DMS53 (cell line): Measurements from ENCODE around the gene BCAS3.

Source experiments
- DNase-seq: peaks from one replicate; lab custom pipeline; 2025; lab: John Stamatoyannopoulos, UW

BCAS3 gene

GRCh38 chr17:61397086-61397842, 719.6 kb downstream of the BCAS3 start:
- peak; percentile 35 for DNase-seq

GRCh38 chr17:61398721-61399130, 721.1 kb downstream of the BCAS3 start:
- DNase-seq = peak; percentile 57

- DNase-seq = peak; percentile 57
These were observed 721.7 kb downstream of the BCAS3 start, which contains the start of gene TBX2 for GRCh38 chr17:61399131-61400065. TBX2 (plus strand) TSS chr17:61399843; CDS start chr17:61400177, 334 bp downstream.

- peak; percentile 61 for DNase-seq
These were observed 722.5 kb downstream of the BCAS3 start for GRCh38 chr17:61400066-61400716.

- no peak for DNase-seq
These were observed 723.2 kb downstream of the BCAS3 start for GRCh38 chr17:61400717-61401388.

- peak; percentile 8 for DNase-seq
These were observed 723.9 kb downstream of the BCAS3 start for GRCh38 chr17:61401389-61402072.

GRCh38 chr17:61402073-61402541, 724.5 kb downstream of the BCAS3 start:
- DNase-seq = no peak

GRCh38 chr17:61402978-61403800, 725.5 kb downstream of the BCAS3 start:
- DNase-seq = peak; percentile 71

- DNase-seq = peak; percentile 49
These were observed 726.4 kb downstream of the BCAS3 start for GRCh38 chr17:61403801-61404662.

- DNase-seq = no peak
These were observed 726.9 kb downstream of the BCAS3 start for GRCh38 chr17:61404663-61404912.

- DNase-seq = no peak
These were observed 727.4 kb downstream of the BCAS3 start for GRCh38 chr17:61404913-61405685.

GRCh38 chr17:61405686-61406536, 728.3 kb downstream of the BCAS3 start:
- DNase-seq = no peak

GRCh38 chr17:61406537-61406845, 728.8 kb downstream of the BCAS3 start:
- no peak for DNase-seq

GRCh38 chr17:61406971-61407911, 729.6 kb downstream of the BCAS3 start:
- no peak for DNase-seq

GRCh38 chr17:61408151-61409041, 730.7 kb downstream of the BCAS3 start:
- DNase-seq = no peak
